Erythroblast (primary cell): ENCODE measurements around the gene FGF5.

Experiments used
- GATA1 ChIP-seq: IDR thresholded peaks from 2 replicates; pipeline ENCODE4 v1.6.1; 2011; ENCODE audit warnings: low read depth, mild to moderate bottlenecking, control low read depth, low read length, moderate library complexity
- POLR2A ChIP-seq: IDR thresholded peaks from 2 replicates; pipeline ENCODE4 v1.6.1; 2011; ENCODE audit warnings: mild to moderate bottlenecking, low read length

DNA sequence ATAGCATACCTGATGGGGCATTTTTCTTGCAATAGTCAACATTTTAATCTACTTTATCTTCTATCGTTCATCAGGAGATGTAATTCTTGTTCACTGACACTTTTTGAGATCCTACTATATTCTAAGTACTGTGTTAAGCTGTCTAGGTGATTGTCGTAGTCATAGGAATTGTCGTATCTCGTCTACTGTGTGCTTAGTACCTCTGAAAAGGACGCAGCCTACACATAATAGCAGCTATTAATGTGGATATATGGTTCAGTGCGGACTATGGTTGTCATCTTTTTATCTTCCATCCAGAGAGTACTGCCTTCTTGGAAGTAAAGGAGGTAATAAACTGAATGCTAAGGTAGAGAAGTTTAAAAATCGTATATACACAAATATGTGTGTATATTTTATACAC is 47.2 kb downstream of the FGF5 start:
- TF ChIP-seq POLR2A (no peak), GATA1 (no peak)
